GM21447 (cell line): ENCODE data around the gene EPHA4.

ENCODE experiments used
- ATAC-seq: cut with Tn5 transposase; IDR thresholded peaks from one replicate; pipeline ENCODE4 v1.9.1; 2021; ENCODE audit not compliant: unreplicated experiment

EPHA4 gene

GRCh38 chr2:221506469-221506868 is 65.6 kb downstream of the EPHA4 start:
- ATAC-seq = no peak

- no peak for ATAC-seq
Observed at GRCh38 chr2:221505605-221506004, 66.5 kb downstream of the EPHA4 start.

GRCh38 chr2:221504905-221505304 is 67.2 kb downstream of the EPHA4 start:
- no peak for ATAC-seq

- ATAC-seq = no peak
Observed at GRCh38 chr2:221503965-221504364, 68.1 kb downstream of the EPHA4 start.

GRCh38 chr2:221502270-221503010 is 69.7 kb downstream of the EPHA4 start:
- ATAC-seq = no peak

- ATAC-seq = no peak
Observed at GRCh38 chr2:221501883-221502269, 70.2 kb downstream of the EPHA4 start.

- no peak for ATAC-seq
Observed at GRCh38 chr2:221501210-221501882, 70.8 kb downstream of the EPHA4 start.

- ATAC-seq = no peak
Observed at GRCh38 chr2:221500501-221501209, 71.4 kb downstream of the EPHA4 start.

GRCh38 chr2:221495731-221496130 is 76.4 kb downstream of the EPHA4 start:
- no peak for ATAC-seq

GRCh38 chr2:221494556-221494955 is 77.5 kb downstream of the EPHA4 start:
- ATAC-seq = no peak

- no peak for ATAC-seq
Observed at GRCh38 chr2:221493391-221493790, 78.7 kb downstream of the EPHA4 start.

GRCh38 chr2:221492636-221493035 is 79.5 kb downstream of the EPHA4 start:
- ATAC-seq = no peak

GRCh38 chr2:221490506-221491060 is 81.5 kb downstream of the EPHA4 start:
- ATAC-seq = no peak

GRCh38 chr2:221488136-221488807 is 83.8 kb downstream of the EPHA4 start:
- ATAC-seq = no peak

GRCh38 chr2:221486106-221486505 is 86.0 kb downstream of the EPHA4 start:
- no peak for ATAC-seq

- ATAC-seq = no peak
Observed at GRCh38 chr2:221485503-221485870, 86.6 kb downstream of the EPHA4 start.

- ATAC-seq = no peak
Observed at GRCh38 chr2:221484761-221485502, 87.2 kb downstream of the EPHA4 start.

GRCh38 chr2:221482666-221483455 is 89.2 kb downstream of the EPHA4 start:
- no peak for ATAC-seq

- no peak for ATAC-seq
Observed at GRCh38 chr2:221480821-221481220, 91.3 kb downstream of the EPHA4 start.

GRCh38 chr2:221480163-221480562 is 91.9 kb downstream of the EPHA4 start:
- no peak for ATAC-seq
